ENCODE results near the gene CDH22. TPM values are rescaled to one million over a fixed set of nuclear protein-coding genes. Genes with fewer than 3 reads are reported as not detected.

CDH22 gene
- total RNA-seq, 3 donors from 2014 or later = 0.15 to 0.66 (median 0.16) TPM

GRCh38 chr20:46249671-46250070 is 58.6 kb downstream of the CDH22 start:
- Histone ChIP-seq H3K27ac (no peak overlapping the region), H3K27me3 (peaks cover 0 to 80% of the 10 kb centered on the region in 2 donors), H3K36me3 (no peaks in the 10 kb centered on the region), H3K9me3 (no peaks in the 10 kb centered on the region), H3K4me1 (no peaks in the 10 kb centered on the region), H3K4me3 (no peak overlapping the region)
- no peak for TF ChIP-seq CTCF (IDR thresholded peaks at IDR 0.05)
- TF ChIP-seq POLR2A (IDR thresholded peaks at IDR 0.05) = no peak
- no peak for TF ChIP-seq POLR2AphosphoS5 (IDR thresholded peaks at IDR 0.05)
- DNase-seq (ENCODE audit: low spot score in 2 of 2) = no peak
- intact Hi-C loops (cut with DNase I; ENCODE audit: low total_unique reads) = no loop called here

GRCh38 chr20:46246559-46246958 is 61.7 kb downstream of the CDH22 start:
- no peak overlapping the region for H3K27ac ChIP-seq
- no peak for DNase-seq (ENCODE audit: low spot score in 2 of 2)
- no peaks in the 10 kb centered on the region for H3K9me3 ChIP-seq
- H3K27me3 ChIP-seq = peaks cover 0 to 61% of the 10 kb centered on the region in 2 donors
- H3K36me3 ChIP-seq = no peaks in the 10 kb centered on the region
- intact Hi-C loops (cut with DNase I; ENCODE audit: low total_unique reads) = no loop called here
- no peak for TF ChIP-seq POLR2AphosphoS5 (IDR thresholded peaks at IDR 0.05)
- no peak overlapping the region for H3K4me3 ChIP-seq
- no peaks in the 10 kb centered on the region for H3K4me1 ChIP-seq

- no peaks in the 10 kb centered on the region for H3K4me1 ChIP-seq
- DNase-seq (ENCODE audit: low spot score in 2 of 2) = no peak
- peaks cover 0 to 45% of the 10 kb centered on the region in 2 donors for H3K27me3 ChIP-seq
- no peaks in the 10 kb centered on the region for H3K9me3 ChIP-seq
- no peak for TF ChIP-seq CTCF (IDR thresholded peaks at IDR 0.05)
- no peak for TF ChIP-seq POLR2A (IDR thresholded peaks at IDR 0.05)
- no peak for TF ChIP-seq POLR2AphosphoS5 (IDR thresholded peaks at IDR 0.05)
- no peak overlapping the region for H3K4me3 ChIP-seq
- no peak overlapping the region for H3K27ac ChIP-seq
- H3K36me3 ChIP-seq = no peaks in the 10 kb centered on the region
- intact Hi-C loops (cut with DNase I; ENCODE audit: low total_unique reads) = no loop called here
These were observed 64.3 kb downstream of the CDH22 start for GRCh38 chr20:46243707-46244628.

GRCh38 chr20:46242390-46242789 is 65.9 kb downstream of the CDH22 start:
- Histone ChIP-seq H3K36me3 (no peaks in the 10 kb centered on the region), H3K27me3 (peaks cover 0 to 38% of the 10 kb centered on the region in 2 donors), H3K4me1 (no peaks in the 10 kb centered on the region), H3K4me3 (no peak overlapping the region), H3K9me3 (no peaks in the 10 kb centered on the region), H3K27ac (no peak overlapping the region)
- no peak for DNase-seq (ENCODE audit: low spot score in 2 of 2)
- intact Hi-C loops (cut with DNase I; ENCODE audit: low total_unique reads) = no loop called here
- TF ChIP-seq POLR2A (IDR thresholded peaks at IDR 0.05) = no peak
- TF ChIP-seq POLR2AphosphoS5 (IDR thresholded peaks at IDR 0.05) = no peak
- no peak for TF ChIP-seq CTCF (IDR thresholded peaks at IDR 0.05)

GRCh38 chr20:46240881-46241280 is 67.4 kb downstream of the CDH22 start:
- H3K27me3 ChIP-seq = peaks cover 0 to 30% of the 10 kb centered on the region in 2 donors
- H3K4me3 ChIP-seq = no peak overlapping the region
- intact Hi-C loops (cut with DNase I; ENCODE audit: low total_unique reads) = no loop called here
- no peaks in the 10 kb centered on the region for H3K36me3 ChIP-seq
- no peak for DNase-seq (ENCODE audit: low spot score in 2 of 2)
- H3K4me1 ChIP-seq = no peaks in the 10 kb centered on the region
- no peak for TF ChIP-seq POLR2AphosphoS5 (IDR thresholded peaks at IDR 0.05)
- TF ChIP-seq POLR2A (IDR thresholded peaks at IDR 0.05) = no peak
- TF ChIP-seq CTCF (IDR thresholded peaks at IDR 0.05) = no peak
- no peak overlapping the region for H3K27ac ChIP-seq
- H3K9me3 ChIP-seq = no peaks in the 10 kb centered on the region
